ENCODE data around the gene SFMBT1. TPM values are rescaled to one million over a fixed set of nuclear protein-coding genes. Genes with fewer than 3 reads are reported as not detected.

Gene SFMBT1
- total and polyA plus RNA-seq, 2 donors from 2014 or later, result 3.4 to 16.0 TPM

GRCh38 chr3:53071882-53072431 is 26.1 kb upstream of the SFMBT1 start:
- intact Hi-C loops (cut with DNase I), result no loop called here
- DNase-seq, result no peak
- no peak for FAIRE-seq

DNA sequence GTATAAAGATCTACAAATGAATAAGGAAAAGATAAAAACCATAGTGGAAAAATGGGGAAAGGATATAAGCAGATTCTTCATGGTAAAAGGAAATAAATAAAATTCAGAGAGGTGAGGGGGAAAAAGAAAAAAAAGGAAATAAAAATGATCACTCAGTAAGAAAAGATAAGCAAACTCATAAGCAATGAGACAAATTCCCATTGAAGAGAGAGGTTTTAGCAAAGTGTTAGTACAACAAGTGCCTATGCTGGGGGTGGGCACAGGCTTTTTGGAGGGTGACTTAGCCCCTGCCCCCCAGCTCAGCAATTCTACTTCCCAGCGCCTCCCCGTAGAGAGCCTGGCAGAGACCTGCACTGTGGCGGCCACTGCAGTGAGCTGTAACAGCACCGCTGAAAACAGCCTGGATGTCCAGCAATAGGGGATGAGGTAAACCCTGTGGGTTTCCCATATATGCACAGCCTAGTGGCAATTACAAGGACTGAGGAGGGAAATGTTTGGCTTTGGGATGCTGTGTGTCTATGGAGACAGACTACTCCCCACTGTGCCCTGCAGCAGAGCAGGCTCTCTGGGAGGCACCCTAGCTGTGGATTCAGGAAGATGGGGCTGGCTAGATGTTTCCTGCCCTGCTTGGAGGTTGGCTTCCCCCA is 23.7 kb upstream of the SFMBT1 start:
- Histone ChIP-seq H3K4me1 (ENCODE audit: control insufficient read depth in 2 of 3, insufficient read depth in 2 of 3, low read depth in 1 of 3, low read length in 3 of 3) (peaks cover 0 to 8% (median 0%) of the 10 kb centered on the region in 3 donors), H3K27me3 (ENCODE audit: control insufficient read depth, insufficient read depth, low read length) (no peaks in the 10 kb centered on the region), H3K4me3 (ENCODE audit: low read length in 3 of 3) (no peak overlapping the region), H3K9me3 (ENCODE audit: control insufficient read depth in 2 of 3, insufficient read depth in 1 of 3, low read length in 3 of 3) (no peaks in the 10 kb centered on the region), H3K9ac (ENCODE audit: low read length in 3 of 3) (no peak overlapping the region), H3K36me3 (ENCODE audit: control insufficient read depth in 2 of 3, insufficient read depth in 3 of 3, low read length in 3 of 3) (no peaks in the 10 kb centered on the region), H3K27ac (ENCODE audit: low read depth in 2 of 2, low read length in 2 of 2) (no peak overlapping the region)
- TF ChIP-seq, protein P1, sequence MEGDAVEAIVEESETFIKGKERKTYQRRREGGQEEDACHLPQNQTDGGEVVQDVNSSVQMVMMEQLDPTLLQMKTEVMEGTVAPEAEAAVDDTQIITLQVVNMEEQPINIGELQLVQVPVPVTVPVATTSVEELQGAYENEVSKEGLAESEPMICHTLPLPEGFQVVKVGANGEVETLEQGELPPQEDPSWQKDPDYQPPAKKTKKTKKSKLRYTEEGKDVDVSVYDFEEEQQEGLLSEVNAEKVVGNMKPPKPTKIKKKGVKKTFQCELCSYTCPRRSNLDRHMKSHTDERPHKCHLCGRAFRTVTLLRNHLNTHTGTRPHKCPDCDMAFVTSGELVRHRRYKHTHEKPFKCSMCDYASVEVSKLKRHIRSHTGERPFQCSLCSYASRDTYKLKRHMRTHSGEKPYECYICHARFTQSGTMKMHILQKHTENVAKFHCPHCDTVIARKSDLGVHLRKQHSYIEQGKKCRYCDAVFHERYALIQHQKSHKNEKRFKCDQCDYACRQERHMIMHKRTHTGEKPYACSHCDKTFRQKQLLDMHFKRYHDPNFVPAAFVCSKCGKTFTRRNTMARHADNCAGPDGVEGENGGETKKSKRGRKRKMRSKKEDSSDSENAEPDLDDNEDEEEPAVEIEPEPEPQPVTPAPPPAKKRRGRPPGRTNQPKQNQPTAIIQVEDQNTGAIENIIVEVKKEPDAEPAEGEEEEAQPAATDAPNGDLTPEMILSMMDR (IDR thresholded peaks at IDR 0.05; ENCODE audit: borderline replicate concordance, extremely low read depth, insufficient read depth), result no peak
- no peak for DNase-seq
- intact Hi-C loops (cut with DNase I), result no loop called here
- no peak for FAIRE-seq

More at GRCh38 chr3:53071882-53072431, 26.1 kb upstream of the SFMBT1 start:
- Histone ChIP-seq H3K4me1 (ENCODE audit: control insufficient read depth in 2 of 3, insufficient read depth in 2 of 3, low read depth in 1 of 3, low read length in 3 of 3) (peaks cover 0 to 9% (median 0%) of the 10 kb centered on the region in 3 donors), H3K4me3 (ENCODE audit: low read length in 3 of 3) (peak overlapping the region in 2 of 3 donors; percentile 75 to 94), H3K27me3 (ENCODE audit: control insufficient read depth, insufficient read depth, low read length) (no peaks in the 10 kb centered on the region), H3K36me3 (ENCODE audit: control insufficient read depth in 2 of 3, insufficient read depth in 3 of 3, low read length in 3 of 3) (no peaks in the 10 kb centered on the region), H3K9ac (ENCODE audit: low read length in 3 of 3) (peak overlapping the region in 2 of 3 donors; percentile 48 to 78), H3K27ac (ENCODE audit: low read depth in 2 of 2, low read length in 2 of 2) (no peak overlapping the region), H3K9me3 (ENCODE audit: control insufficient read depth in 2 of 3, insufficient read depth in 1 of 3, low read length in 3 of 3) (no peaks in the 10 kb centered on the region)
- TF ChIP-seq, protein P1 (IDR thresholded peaks at IDR 0.05; ENCODE audit: borderline replicate concordance, extremely low read depth, insufficient read depth), result no peak

DNA sequence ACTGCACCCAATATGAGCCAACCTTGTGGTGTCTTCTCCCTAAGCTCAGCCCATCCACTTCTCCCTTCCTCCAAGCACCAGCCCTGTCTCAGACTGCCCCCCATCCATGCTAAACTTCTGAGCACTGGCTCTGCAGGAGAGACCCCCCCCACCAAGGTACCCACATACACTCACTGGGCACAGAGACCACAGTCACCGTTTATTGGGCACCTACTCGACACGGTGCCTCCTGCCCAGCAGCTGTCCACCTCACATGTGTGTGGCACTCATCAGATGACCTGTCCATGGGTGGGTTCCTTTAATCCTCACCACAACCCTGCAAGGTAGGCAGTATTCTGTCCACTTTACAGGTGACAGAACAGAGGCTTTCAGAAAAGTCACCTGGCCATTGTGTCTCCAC is 22.3 kb upstream of the SFMBT1 start:
- peaks cover 0 to 6% (median 0%) of the 10 kb centered on the region in 3 donors for H3K4me1 ChIP-seq (ENCODE audit: control insufficient read depth in 2 of 3, insufficient read depth in 2 of 3, low read depth in 1 of 3, low read length in 3 of 3)
- H3K9me3 ChIP-seq (ENCODE audit: control insufficient read depth in 2 of 3, insufficient read depth in 1 of 3, low read length in 3 of 3), result no peaks in the 10 kb centered on the region
- no peaks in the 10 kb centered on the region for H3K36me3 ChIP-seq (ENCODE audit: control insufficient read depth in 2 of 3, insufficient read depth in 3 of 3, low read length in 3 of 3)
- DNase-seq (no peak), FAIRE-seq (no peak)
- H3K9ac ChIP-seq (ENCODE audit: low read length in 3 of 3), result no peak overlapping the region
- TF ChIP-seq, protein P1 (IDR thresholded peaks at IDR 0.05; ENCODE audit: borderline replicate concordance, extremely low read depth, insufficient read depth), result no peak
- H3K27ac ChIP-seq (ENCODE audit: low read depth in 2 of 2, low read length in 2 of 2), result no peak overlapping the region
- no peaks in the 10 kb centered on the region for H3K27me3 ChIP-seq (ENCODE audit: control insufficient read depth, insufficient read depth, low read length)
- H3K4me3 ChIP-seq (ENCODE audit: low read length in 3 of 3), result no peak overlapping the region
- intact Hi-C loops (cut with DNase I), result no loop called here
